HG03442 (cell line): ENCODE data around the gene TEPSIN.

Experiments used
- ATAC-seq: cut with Tn5 transposase; IDR thresholded peaks from one replicate; pipeline ENCODE4 v1.9.1; 2021; ENCODE audit warnings: mild to moderate bottlenecking, moderate library complexity; ENCODE audit not compliant: unreplicated experiment

Gene TEPSIN

GRCh38 chr17:81271226-81271625 lies 32.4 kb upstream of the TEPSIN start:
- no peak for ATAC-seq

GRCh38 chr17:81270279-81270678 lies 31.4 kb upstream of the TEPSIN start:
- no peak for ATAC-seq

DNA sequence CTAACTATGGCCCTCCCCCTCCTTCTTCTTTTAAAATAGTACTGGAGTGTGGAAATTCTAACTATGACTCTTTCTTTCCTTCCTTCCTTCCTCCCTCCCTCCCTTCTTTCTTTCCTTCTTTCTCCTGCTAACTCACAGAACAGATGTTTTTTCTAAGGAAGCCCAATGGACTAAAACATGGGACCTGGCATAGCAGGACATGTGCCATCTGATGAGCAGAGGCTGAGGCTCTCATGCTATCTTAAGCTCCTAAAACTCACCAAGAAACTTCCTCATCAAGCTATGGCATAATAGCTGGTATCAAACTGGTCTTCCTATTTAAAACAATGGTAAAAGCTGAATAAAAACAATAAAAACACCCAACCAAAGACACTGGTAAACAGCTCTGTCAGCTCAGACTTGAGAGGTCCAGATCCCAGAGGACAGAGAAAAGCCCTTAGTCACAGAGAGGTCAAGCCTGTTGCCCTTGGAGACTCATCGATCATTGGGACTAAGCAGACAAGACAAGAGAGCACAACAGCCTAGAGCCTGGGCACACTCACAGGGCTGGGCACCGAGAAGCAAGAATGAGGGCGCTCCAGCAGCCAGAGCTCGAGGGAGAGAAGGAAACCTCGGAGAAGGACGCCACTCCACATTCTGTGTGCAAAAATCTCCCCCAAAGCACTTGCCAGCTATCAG lies 28.7 kb upstream of the TEPSIN start:
- no peak for ATAC-seq

- no peak for ATAC-seq
These were observed 26.7 kb upstream of the TEPSIN start for GRCh38 chr17:81265576-81265975.

DNA sequence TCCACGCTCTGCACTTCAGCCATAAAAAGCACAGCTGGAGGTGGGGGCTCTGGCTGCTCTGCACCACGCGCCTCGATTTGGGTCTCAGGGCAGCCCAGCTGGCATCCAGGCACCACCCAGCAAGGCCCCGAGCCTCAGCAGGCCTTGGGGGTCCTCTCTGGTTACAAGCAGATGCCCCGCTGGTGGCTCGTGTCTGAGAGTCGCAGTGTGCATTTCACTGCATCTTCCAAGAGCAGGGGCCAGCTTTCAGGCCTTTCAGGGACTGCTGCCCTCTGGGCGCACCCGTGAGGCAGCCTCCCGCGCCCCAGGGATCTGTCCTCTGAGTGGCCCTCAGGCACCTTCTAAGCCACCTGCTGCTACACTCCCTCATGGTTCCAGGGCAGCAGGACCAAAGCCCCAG lies 25.8 kb upstream of the TEPSIN start:
- no peak for ATAC-seq

DNA sequence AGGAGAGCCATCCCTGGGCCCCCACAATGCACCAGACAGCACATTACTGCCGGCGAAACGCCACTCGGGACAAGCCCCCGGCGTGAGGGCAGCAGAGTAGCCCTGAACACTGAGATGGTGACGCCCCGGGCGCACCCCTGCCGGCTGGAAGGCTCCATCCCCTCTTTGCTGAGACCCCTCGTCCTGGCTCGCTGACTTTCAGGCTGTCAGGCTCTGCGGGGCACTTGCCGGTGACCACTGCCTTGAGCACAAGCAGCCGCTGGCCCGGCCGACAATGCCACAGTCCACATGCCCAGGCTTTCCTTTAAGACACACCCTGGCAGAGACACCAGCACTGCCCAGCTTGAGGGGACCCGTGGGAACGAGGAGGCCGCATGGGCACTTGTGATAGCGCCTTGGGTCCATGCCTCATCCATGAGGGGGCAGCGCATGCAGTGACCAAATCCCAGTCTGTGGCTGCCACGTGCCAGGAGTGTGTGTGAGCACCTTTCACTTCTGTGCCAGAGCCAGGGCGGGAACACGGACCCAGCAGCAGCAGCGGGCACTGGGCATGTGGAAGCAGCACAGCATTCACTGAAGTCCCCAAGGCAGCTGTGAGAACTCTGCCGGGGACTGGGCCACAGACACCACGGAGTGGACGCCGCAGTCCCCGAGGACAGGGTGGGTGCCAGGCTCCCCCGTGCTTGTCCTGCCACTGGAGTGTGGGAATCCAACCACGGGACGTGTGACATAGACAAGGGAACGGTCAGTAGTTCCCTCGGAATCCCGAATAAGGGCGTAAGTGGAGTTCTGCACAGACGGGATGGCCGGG lies 24.7 kb upstream of the TEPSIN start:
- no peak for ATAC-seq

DNA sequence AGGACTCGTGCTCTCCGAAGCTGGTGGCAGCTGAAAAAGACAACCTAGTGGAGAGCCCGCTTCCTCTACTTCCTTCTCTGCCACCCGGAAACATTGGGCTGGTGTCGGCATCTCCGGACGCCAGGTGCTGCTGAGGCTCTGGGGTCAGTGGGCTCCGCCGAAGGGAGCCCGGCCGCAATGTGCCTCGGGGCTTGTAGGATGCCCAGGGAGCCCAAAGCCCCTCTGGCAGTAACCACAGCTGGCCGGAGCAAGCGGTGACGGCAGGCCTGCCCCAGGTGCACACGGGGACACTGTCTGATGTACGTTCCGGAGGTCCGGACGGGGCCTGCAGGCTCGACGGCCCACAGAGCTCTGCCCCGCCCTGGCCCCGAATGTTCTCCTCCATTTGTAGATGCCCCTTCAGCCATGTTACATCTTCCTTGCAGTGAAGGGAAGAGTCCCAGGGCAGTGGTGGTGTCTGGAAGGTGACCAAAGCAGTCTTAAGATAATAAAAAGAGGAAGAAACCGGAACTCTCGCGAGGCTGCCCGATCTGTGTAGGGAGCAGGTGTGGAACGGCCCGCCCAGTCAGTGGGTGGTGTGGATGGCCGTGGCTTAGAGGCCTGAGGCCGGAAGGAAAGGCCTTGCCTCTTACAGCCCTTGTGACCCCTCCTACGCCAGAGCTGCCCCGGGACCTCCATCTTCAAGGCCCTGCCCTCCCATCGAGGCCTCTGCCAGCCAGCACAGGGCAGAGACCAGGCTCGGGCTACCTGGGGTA lies 22.9 kb upstream of the TEPSIN start:
- no peak for ATAC-seq

DNA sequence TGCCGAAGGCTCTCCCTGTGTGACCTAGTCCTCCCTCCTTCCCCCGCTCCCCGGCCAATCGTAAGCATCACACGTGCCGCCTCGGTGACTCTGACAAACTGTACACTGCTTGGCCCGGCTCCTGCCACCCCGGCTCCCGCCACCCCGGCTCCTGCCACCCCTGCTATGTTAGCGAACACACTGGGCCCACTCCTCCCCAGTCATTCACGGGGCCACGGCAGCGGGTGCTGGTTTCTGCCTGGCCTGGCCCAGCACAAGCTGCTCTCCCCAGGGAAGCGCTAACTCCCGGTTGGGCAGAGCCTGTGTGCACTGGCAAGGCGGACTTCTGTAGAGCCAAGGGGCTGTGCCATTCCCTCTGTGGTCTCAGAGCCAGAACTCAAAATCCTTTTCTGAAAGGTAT lies 22.2 kb upstream of the TEPSIN start:
- ATAC-seq, result no peak

- ATAC-seq, result no peak
These were observed 21.8 kb upstream of the TEPSIN start for GRCh38 chr17:81260641-81261040.

- ATAC-seq, result no peak
These were observed 21.3 kb upstream of the TEPSIN start for GRCh38 chr17:81260171-81260570.

GRCh38 chr17:81259058-81259605 lies 20.3 kb upstream of the TEPSIN start:
- no peak for ATAC-seq

DNA sequence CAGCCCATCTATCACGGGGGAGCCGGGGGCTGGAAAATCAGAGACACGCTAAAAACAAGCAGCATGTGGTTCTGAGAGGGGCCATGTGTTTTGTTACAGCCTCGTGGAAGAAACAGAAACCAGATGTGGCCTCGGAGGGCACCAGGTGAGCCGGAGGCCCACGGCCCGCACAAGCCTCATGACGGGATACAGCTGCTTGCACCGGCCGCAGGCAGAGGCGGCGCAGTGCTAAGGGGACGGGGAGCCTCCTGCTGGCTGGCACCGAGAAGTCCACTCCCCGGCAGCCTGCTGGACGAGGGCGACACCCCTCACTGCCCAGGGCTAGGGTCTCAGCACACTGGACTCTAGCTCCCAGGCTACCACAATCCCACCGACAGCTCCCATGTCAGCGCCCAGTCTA lies 19.4 kb upstream of the TEPSIN start:
- ATAC-seq, result no peak

DNA sequence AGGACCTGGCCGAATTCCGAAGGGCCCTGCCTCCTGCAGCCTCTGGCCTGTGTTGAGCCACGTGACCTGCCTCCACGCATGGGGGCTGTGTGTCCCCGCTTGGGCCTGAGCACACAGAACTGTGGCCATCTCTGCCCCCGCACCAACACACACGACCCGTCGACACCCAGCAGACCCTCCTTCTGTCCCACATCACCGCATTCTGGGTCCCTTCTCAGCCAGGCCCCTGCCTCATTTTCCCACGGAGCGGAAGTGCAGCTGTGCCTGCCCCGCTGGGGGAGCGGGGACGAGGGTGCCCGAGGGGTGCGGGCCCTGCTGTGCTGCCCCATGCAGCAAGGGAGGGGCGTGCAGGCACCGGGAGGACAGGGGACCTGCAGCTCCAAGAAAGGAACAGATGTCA lies 18.7 kb upstream of the TEPSIN start:
- ATAC-seq, result no peak

GRCh38 chr17:81256616-81257015 lies 17.8 kb upstream of the TEPSIN start:
- no peak for ATAC-seq

DNA sequence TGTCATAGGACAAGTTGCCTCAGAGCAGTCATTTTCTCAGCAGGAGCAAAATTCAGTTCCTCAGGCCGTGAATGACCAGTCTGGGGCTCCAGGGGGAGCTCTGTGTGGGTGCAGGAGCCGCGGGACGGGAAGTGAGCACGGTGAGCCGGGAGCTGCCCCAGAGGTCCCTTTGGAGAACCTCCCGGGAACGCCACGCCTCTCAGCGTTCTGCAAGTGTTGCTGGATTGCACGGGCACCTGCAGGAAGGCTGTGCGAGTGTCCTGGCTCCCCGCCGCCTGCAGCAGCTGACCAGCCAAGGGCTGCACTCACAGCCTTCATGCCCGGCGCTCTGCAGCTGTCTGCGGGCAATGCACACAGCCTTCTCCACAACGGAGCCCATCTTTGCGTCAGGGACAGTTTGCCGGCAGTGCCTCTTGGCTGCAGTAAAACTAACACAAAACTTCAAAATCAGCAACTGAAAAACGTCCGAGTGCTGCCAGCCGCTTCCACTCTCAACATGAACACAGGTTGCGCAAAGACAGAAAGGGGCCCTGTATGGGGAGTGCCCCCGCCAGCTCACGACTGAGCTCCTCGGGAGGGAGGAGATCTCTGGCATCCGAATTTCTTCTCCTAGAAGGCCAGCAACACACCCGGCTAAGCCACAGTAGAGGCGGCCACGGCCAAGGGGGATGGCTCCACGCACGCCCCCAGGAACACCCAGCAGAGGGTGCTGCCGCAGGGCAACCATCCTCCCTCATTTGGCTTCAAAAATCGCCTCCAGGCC lies 16.3 kb upstream of the TEPSIN start:
- ATAC-seq, result no peak

DNA sequence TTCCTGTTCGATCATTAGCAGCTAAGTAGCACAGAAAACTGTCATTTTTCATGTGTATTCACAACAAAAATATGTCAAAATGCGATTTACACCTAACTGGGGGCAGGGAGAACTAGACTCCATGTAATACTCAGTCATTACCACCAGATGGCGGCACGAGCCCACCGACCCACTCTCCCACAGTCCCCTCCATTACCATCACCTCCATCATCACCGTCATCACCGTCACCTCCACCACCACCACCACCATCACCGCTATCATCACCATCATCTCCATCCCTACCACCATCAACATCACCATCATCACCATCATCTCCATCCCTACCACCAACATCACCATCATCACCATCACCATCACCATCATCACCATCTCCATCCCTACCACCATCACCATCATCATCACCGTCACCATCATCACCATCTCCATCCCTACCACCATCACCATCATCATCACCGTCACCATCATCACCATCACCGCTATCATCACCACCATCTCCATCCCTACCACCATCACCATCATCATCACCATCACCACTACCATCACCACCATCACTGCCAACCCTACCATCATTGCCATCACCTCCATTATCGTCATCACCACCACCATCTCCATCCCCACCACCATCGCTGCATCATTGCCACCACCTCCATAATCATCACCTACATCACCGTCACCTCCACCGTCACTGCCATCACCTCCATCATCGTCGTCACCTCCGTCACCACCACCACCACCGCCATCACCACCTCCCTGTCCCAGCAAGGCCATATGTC lies 14.7 kb upstream of the TEPSIN start:
- ATAC-seq, result no peak

DNA sequence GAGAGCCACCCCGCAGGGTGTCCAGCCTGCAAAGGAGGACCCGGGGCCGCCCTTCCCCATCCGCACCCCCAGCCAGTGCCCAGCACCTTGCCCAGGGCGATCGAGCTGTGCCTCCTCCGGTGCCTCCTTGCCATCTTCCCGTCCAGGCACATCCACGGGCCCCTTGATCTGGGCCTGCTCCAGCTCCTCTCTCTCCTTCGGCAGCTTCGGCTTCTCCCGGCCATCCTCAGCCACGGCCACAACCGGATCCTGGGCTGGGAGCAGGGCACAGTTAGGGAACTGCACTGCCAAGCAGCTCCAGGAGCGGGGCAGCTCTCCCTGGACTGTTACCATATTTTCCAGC lies 14.1 kb upstream of the TEPSIN start:
- no peak for ATAC-seq

- no peak for ATAC-seq
These were observed 13.6 kb upstream of the TEPSIN start for GRCh38 chr17:81252326-81252986.

- no peak for ATAC-seq
These were observed 12.9 kb upstream of the TEPSIN start for GRCh38 chr17:81251709-81252301.
